GM23248 (cell line): ENCODE measurements around the gene NRP1.

Source experiments
- EZH2 ChIP-seq: fragments of 200-600 bp; sonication (generic); IDR thresholded peaks from 2 replicates; pipeline ENCODE4 v1.6.1; 2018; ENCODE audit warnings: antibody characterized with exemption, mild to moderate bottlenecking; ENCODE audit not compliant: insufficient read depth, poor library complexity, severe bottlenecking
- EZH2phosphoT487 ChIP-seq: fragments of 200-600 bp; sonication (generic); IDR thresholded peaks from 2 replicates; pipeline ENCODE4 v1.6.1; 2018; ENCODE audit warnings: antibody characterized with exemption, moderate library complexity, mild to moderate bottlenecking, low read depth; ENCODE audit not compliant: insufficient read depth

GRCh38 chr10:33155720-33156638 is 178.5 kb downstream of the NRP1 start:
- TF ChIP-seq EZH2 (no peak), EZH2phosphoT487 (no peak)
